ENCODE measurements around the gene ARG1. TPM values are rescaled to one million over a fixed set of nuclear protein-coding genes. Genes with fewer than 3 reads are reported as not detected.

Gene ARG1
- total RNA-seq, 4 donors from 2014 or later, result 0.50 to 2.9 TPM; not detected in 2

GRCh38 chr6:131627724-131628682 is 55.0 kb downstream of the ARG1 start, which contains the start of gene MED23:
MED23 (minus strand) TSS chr6:131628242; CDS start chr6:131628049, 193 bp downstream.
- Histone ChIP-seq H3K36me3 (peaks cover 12 to 14% of the 10 kb centered on the region in 2 donors), H3K27ac (peak within 1 kb of the TSS; percentile 25 to 73 (median 55)), H3K4me1 (peaks cover 24 to 25% of the 10 kb centered on the region in 2 donors), H3K9me3 (no peaks in the 10 kb centered on the region), H3K27me3 (no peaks in the 10 kb centered on the region), H3K4me3 (replicated peaks in 1 of 3) (peak within 1 kb of the TSS; percentile 51 to 63 (median 54))
- 0 to 1% methylated on average over 22 to 45 of the region's 53 CpGs for WGBS, 2 donors
- TF ChIP-seq POLR2A (IDR thresholded peaks at IDR 0.05) (peak in 1 of 2 donors; percentile 63), CTCF (IDR thresholded peaks at IDR 0.05) (peak; percentile 76 to 96 (median 89))
- DNase-seq, result peak; percentile 91 to 94
- intact Hi-C loops (cut with DNase I), result no loop called here

- Histone ChIP-seq H3K36me3 (peaks cover 5 to 7% of the 10 kb centered on the region in 2 donors), H3K4me3 (replicated peaks in 1 of 3) (peak overlapping the region in 1 of 3 donors; percentile 51), H3K27ac (peak overlapping the region in 1 of 3 donors; percentile 73), H3K9me3 (no peaks in the 10 kb centered on the region), H3K4me1 (peaks cover 24 to 25% of the 10 kb centered on the region in 2 donors), H3K27me3 (no peaks in the 10 kb centered on the region)
- TF ChIP-seq CTCF (IDR thresholded peaks at IDR 0.05) (no peak), POLR2A (IDR thresholded peaks at IDR 0.05) (no peak)
- WGBS, 2 donors, result 52 to 73% methylated on average over 1 of the region's 1 CpG
- no peak for DNase-seq
- intact Hi-C loops (cut with DNase I), result no loop called here
These were observed 55.7 kb downstream of the ARG1 start for GRCh38 chr6:131628726-131629125.

- DNase-seq, result peak; percentile 83
- Histone ChIP-seq H3K27me3 (no peaks in the 10 kb centered on the region), H3K4me3 (replicated peaks in 1 of 3) (no peak overlapping the region), H3K27ac (peak overlapping the region; percentile 38 to 73 (median 61)), H3K4me1 (peaks cover 24 to 25% of the 10 kb centered on the region in 2 donors), H3K36me3 (no peaks in the 10 kb centered on the region), H3K9me3 (no peaks in the 10 kb centered on the region)
- 18 to 37% methylated on average over 2 of the region's 2 CpGs for WGBS, 2 donors
- intact Hi-C loops (cut with DNase I), result no loop called here
- TF ChIP-seq CTCF (IDR thresholded peaks at IDR 0.05) (no peak), POLR2A (IDR thresholded peaks at IDR 0.05) (no peak)
These were observed 56.6 kb downstream of the ARG1 start for GRCh38 chr6:131629651-131630050.

GRCh38 chr6:131631625-131632289 is 58.7 kb downstream of the ARG1 start:
- no peak overlapping the region for H3K27ac ChIP-seq

More at GRCh38 chr6:131631625-131632289, 58.7 kb downstream of the ARG1 start:
- Histone ChIP-seq H3K4me1 (peaks cover 20 to 32% of the 10 kb centered on the region in 2 donors), H3K36me3 (no peaks in the 10 kb centered on the region), H3K9me3 (no peaks in the 10 kb centered on the region), H3K4me3 (replicated peaks in 1 of 3) (no peak overlapping the region), H3K27me3 (no peaks in the 10 kb centered on the region)
- 90 to 99% methylated on average over 3 of the region's 3 CpGs for WGBS, 2 donors
- TF ChIP-seq CTCF (IDR thresholded peaks at IDR 0.05) (no peak), POLR2A (IDR thresholded peaks at IDR 0.05) (no peak)
- no peak for DNase-seq
- intact Hi-C loops (cut with DNase I), result no loop called here

Other genes with a start within 250 kb of the ARG1 start
- gene MED23, start 55.0 kb downstream of the ARG1 start, total RNA-seq, result 10 to 100 TPM; 42.6 to 54.7 (median 46.7) TPM
- 1 to 10 TPM in 1 of 4 donors, under 1 TPM in 3; 0.29 to 2.1 (median 0.85) TPM for gene ENPP3, start 64.1 kb downstream of the ARG1 start, total RNA-seq
- not detected for gene OR2A4, start 128.2 kb downstream of the ARG1 start, total RNA-seq
- under 1 TPM in 1 of 4 donors, not detected in 3; 0.75 TPM for gene CTAGE9, start 137.8 kb downstream of the ARG1 start, total RNA-seq
- gene ENPP1, start 234.8 kb downstream of the ARG1 start, total RNA-seq, result 100 to 1,000 TPM in 1 of 4 donors, 10 to 100 TPM in 3; 49.7 to 111 (median 62.6) TPM

Data from thyroid gland (tissue), 4 donors.